Measurements from ENCODE around the gene REC114.

Gene REC114

DNA sequence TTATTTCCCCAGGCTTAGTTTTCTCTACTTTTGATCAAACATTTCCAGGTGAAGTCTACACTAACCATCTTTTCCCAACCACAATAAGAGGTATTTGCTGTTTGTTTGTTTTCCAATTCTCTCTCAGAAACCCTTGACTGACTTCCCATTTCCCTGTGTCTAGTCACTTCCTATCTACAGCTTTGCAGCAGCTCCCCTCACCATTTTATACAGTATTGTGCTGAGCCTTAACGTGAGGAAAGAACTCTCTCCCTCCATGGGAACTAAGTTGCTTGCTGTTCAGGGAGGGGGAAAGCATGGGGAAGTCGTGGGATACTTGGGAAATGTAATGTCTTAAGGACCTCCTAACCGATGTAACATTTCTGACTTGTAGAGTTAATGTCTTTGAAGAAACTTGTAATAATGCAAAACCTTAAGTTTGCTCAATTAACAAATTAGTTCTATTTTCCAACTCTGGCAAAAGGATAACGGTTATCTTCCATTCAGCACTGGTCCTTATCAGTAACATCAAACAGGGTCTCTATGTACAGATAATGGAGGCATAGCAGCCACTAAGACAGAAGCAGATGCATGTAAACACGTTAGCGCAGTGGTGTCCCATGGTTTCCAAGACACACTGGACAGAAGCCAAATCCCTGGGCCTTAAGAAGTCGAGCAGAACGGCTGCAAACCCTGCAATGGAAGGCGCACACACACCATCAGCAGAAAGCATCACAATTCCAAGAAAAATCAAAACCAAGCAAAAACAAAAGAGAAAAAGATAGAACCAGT, 150.5 kb downstream of the REC114 start:
- TF ChIP-seq, protein P1, sequence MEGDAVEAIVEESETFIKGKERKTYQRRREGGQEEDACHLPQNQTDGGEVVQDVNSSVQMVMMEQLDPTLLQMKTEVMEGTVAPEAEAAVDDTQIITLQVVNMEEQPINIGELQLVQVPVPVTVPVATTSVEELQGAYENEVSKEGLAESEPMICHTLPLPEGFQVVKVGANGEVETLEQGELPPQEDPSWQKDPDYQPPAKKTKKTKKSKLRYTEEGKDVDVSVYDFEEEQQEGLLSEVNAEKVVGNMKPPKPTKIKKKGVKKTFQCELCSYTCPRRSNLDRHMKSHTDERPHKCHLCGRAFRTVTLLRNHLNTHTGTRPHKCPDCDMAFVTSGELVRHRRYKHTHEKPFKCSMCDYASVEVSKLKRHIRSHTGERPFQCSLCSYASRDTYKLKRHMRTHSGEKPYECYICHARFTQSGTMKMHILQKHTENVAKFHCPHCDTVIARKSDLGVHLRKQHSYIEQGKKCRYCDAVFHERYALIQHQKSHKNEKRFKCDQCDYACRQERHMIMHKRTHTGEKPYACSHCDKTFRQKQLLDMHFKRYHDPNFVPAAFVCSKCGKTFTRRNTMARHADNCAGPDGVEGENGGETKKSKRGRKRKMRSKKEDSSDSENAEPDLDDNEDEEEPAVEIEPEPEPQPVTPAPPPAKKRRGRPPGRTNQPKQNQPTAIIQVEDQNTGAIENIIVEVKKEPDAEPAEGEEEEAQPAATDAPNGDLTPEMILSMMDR (IDR thresholded peaks at IDR 0.05; ENCODE audit: low read depth, low read length): no peak
- DNase-seq (ENCODE audit: extremely low read depth, low read depth): no peak

DNA sequence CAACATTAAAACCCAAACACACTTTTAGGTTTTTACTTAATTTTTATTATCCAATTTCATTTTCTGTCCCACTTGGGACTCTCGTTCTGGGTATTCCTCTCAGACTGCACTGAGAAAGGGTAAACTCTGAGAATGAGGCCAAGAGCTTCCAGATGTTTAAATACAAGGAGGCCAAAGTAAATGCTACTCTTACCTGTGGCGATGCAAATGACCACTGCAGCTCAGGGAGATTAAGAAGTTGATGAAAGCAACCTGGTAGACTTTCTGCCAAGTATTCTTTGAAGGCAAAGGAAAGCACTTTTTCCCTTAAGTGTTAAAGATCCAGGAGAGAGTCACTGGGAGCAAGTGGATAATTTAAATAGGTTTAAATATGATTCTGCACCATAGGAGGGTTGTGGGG, 151.1 kb downstream of the REC114 start:
- no peak for DNase-seq (ENCODE audit: extremely low read depth, low read depth)
- TF ChIP-seq, protein P1 (IDR thresholded peaks at IDR 0.05; ENCODE audit: low read depth, low read length): no peak

DNA sequence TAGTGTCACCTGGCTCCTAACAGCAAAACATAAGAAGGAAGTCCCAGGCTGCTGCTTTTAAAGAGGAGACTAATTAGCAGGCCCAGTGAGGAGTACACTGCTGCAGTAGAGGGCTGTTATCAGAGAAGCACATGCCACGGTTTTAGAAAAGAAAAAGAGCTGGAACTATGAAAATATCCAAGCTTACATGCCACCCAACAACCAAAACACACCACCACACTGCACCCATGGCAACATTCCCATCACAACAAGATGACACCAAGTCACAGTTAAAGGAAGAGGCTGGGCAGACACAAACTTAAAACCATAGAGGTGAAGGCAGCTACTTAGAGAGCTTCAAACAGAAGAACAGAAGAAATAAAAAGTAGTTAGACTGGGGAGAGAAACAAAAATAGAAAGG, 153.2 kb downstream of the REC114 start:
- no peak for DNase-seq (ENCODE audit: extremely low read depth, low read depth)
- TF ChIP-seq, protein P1 (IDR thresholded peaks at IDR 0.05; ENCODE audit: low read depth, low read length): no peak

DNA sequence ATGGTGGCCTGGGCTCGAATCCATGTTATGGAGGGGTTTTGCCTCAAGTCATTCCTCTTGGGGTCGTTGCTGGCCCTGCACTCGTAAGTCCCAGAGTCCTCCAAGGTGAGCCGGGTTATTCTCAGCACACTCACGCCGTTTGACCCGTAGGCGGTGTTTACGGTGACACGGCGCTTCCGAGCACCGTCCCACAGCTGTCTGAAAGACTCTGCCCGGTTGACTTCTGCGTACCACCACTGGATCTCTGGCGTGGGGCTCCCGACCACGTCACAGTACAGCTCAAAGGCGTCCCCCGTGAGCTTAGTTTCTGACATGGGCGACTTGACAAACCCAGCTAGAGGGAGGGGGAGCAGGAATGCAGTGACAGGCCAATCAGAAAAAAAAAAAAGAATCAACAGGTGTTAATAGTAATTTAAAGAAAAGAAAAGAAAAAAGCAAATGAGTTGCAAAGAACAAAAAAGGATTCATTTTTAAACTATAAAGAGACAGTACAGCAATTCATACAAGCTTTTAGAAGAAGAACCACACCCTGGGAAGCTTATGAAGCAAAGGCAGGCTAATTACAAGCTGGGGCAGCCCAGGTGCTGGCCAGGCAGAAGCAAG, 154.2 kb downstream of the REC114 start:
- no peak for DNase-seq (ENCODE audit: extremely low read depth, low read depth)
- TF ChIP-seq, protein P1 (IDR thresholded peaks at IDR 0.05; ENCODE audit: low read depth, low read length): no peak

DNA sequence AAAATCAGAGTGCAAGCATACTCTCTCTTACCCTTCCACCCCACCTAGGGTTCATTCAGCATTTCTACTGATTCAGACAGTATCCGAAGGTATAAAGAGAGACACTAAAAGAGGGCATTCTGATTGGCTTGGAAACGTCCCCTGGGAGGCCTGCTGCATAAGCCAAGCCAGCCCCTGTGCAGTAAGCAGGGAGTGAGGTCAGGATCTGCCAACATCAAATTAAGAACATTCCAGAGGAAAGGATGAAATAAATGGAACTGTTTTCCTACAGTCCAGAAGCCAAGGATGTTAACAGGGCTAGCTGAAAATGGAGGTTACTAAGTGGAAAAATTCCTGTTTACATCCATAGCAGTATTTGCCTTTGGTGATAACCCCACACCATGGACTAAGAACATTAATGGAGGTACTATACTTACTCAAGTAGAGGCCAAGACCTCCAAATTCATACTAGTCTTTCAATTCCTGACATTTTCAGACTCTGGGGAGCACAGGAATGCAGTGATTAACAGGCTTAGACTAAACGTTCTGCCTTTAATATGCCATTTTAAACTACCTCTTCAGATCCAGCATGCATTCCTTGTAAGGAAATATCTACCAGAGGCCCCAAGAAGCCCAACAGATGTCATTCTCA, 155.7 kb downstream of the REC114 start:
- TF ChIP-seq, protein P1 (IDR thresholded peaks at IDR 0.05; ENCODE audit: low read depth, low read length): no peak
- DNase-seq (ENCODE audit: extremely low read depth, low read depth): no peak

DNA sequence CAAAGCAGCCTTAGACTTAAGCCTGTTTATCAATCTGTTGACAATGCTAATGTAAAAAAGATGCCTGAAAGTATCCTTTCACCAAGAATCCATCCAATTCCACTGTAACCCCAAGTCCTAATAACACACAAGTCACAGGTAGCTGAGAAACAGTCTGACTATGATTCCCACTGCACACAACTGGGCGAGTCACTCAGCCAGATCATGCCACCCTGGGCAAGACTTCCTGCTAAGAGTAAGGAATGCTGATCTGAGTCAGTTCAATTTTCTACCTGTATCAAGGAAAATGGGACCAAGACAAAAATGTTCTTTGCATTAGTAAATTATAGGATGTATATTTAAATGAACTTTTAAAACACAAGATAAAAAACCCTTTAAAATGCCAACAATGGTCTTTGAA, 157.0 kb downstream of the REC114 start:
- TF ChIP-seq, protein P1 (IDR thresholded peaks at IDR 0.05; ENCODE audit: low read depth, low read length): no peak
- no peak for DNase-seq (ENCODE audit: extremely low read depth, low read depth)

Data from AG09319 (cell line).